HuH-7.5 (cell line): ENCODE results near the gene TTC39C.
"Not testable (repeated sequence)": the region's sequence is repeated elsewhere in the genome, so short reads cannot be mapped to it uniquely, and the experiment has no call there.

ENCODE experiments used
- DNase-seq: peaks from one replicate; pipeline ENCODE4 v3.0.0; 2011; ENCODE audit warnings: low spot score

The TTC39C gene

GRCh38 chr18:24138409-24138788 lies 123.8 kb downstream of the TTC39C start:
- no peak for DNase-seq

DNA sequence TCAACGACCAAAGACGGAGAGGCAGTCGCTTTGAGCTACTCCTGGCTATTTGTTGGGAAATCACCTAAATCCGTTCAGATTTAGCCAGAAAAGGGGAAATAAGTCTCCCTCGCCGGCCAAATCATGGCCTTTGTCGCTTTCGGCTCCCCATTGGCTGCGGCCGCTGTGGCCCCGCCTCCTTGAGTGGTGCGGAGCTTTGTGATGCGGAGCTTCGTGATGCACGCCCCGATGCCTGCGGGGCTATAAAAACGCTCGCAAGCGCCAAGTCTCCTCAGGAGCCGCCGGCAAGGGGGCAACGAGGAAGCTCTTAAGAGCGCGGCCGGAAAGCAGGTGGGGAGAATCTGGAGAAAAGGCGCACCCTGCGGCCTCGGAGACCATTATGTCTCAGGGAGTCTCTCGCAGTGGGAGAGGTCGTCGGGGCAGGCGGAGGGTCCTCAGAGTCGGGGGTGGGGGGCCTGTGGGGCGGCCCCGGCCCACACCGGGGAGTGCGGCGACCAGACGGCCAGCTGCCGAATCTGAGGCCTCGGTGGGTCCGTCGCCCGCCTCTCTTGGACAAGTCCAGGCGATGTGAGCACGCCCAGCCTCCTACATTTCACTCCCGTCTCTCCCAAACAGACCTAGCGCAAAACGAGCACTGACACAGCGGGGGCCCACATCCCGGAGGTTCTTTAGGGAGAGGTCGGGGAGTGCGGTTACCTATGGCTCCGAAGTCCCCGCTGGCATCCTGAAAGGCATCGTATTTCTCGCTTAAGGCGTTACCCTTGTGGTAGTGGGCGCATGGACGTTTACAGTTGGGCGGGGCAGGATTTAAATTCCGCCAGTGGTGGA lies 124.4 kb downstream of the TTC39C start, which contains the start of gene CABYR:
TSS of gene CABYR (plus strand) at position 274 of the 828 bp plus-strand sequence. CDS start 4,053 bp downstream, outside the sequence.
- DNase-seq: peak; percentile 57

DNA sequence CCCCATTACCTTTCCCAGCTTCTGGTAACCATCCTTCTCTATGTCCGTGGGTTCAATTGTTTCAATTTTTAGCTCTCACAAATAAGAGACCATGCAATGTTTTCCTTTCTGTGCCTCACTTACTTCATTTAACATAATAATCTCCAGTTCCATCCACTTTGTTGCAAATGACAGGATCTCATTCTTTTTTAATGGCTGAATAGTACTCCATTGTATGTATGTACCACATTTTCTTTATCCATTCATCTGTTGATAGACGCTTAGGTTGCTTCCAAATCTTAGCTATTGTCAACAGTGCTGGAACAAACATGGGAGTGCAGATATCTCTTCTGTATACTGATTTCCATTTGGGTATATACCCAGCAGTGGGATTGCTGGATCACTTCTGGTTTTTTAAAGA lies 126.1 kb downstream of the TTC39C start:
- DNase-seq: no peak

DNA sequence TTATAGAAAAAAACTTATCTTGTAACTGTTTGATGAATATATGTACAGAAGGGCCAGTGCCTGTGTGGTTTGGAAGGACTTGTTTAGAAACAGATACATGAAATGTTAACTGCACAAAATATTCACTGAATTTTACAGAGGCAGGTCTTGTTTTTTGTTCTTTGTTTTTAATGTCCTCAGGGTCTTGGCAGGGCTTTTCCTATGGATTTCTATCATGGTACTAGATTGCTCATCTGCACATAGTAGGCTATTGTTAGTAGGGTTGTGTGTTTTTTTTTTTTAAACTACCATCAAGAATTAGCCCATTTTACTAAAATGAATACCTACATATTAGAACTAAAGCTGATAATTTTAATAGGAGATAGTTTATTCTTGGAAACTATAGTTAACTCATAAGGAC lies 127.8 kb downstream of the TTC39C start:
- no peak for DNase-seq

DNA sequence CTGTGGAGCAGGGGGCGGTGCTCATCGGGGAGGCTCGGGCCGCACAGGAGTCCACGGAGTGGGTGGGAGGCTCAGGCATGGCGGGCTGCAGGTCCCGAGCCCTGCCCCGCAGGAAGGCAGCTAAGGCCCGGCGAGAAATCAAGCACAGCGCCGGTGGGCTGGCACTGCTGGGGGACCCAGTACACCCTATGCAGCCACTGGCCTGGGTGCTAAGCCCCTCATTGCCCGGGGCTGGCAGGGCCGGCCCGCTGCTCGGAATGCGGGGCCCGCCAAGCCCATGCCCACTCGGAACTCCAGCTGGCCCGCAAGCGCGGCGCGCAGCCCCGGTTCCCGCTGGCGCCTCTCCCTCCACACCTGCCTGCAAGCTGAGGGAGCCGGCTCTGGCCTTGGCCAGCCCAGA lies 135.0 kb downstream of the TTC39C start:
- DNase-seq: not testable (repeated sequence)

DNA sequence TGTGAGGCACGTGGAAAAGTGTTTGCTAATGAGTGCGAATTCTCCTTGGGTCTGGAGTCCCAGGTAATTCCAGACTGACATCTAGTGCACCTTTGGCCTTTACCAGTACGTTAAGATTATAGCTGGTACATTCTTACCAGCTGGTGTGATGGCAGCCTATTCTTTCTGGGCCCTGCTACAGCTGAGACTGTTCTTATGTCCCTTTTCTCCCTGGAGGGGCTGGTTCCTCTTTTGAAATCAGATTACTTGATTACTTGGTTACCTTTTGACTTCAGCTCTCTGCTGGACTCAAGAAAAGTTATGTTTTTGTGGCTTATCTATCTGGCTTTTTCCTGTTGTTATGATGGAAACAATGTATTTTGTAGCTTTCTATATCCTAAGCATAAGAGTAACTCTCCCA lies 138.8 kb downstream of the TTC39C start:
- no peak for DNase-seq

DNA sequence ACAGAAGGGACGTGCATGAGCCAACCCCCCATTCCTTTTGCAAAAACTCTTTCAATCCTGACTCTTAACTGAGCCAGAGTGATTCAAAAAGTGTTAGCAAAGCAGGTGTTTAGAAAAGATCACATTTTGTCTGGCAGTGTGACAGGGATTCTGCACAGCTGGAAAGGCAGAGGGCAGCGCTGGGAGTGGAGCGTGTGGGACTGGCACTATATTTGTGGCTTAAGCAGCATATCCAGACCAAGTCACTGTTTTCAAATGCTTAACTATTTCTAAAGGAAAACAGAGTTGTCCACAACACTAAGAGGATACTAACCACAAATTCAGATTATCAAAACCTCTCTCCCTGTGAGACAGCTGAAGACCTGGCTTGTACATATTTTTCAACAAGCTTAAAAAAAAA lies 143.3 kb downstream of the TTC39C start:
- DNase-seq: no peak

- DNase-seq: no peak
Measured at GRCh38 chr18:24160086-24160485, 145.5 kb downstream of the TTC39C start.

DNA sequence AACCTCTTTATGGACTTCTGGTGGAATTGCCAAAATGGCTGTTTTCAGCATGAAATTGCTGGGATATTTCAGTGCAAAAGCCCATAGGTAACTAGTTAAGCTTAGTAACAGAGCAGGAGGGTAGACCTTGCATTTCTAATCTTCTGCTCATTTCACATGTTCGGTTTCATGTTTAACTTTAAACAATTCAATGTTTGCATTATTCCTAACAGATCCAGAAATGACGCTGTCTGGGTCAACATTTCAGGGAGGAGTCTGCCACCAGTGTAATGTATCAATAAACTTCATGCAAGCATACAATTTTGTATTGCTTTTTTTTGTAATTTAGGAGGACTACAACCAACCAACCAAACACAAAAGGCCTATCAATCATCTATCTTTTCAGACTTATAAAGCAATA lies 146.8 kb downstream of the TTC39C start:
- no peak for DNase-seq

DNA sequence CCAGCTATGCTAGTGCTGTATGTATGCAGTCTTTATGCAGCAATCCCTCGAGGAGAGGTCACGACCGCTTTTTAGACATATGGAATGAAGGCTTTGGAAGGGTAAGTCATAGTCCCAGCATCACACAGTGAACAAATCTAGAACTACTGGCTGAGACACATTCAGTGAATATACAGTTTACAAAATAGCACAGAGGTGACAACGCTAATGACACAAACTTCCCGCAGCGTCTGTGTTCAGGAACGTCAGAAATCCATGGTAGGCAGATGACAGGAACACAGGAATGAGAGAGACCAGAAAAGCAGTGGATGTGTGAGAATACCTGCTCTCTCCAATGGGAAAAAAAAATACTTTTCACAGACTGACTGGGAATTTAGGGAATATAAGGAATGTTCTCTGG lies 153.9 kb downstream of the TTC39C start:
- DNase-seq: no peak

DNA sequence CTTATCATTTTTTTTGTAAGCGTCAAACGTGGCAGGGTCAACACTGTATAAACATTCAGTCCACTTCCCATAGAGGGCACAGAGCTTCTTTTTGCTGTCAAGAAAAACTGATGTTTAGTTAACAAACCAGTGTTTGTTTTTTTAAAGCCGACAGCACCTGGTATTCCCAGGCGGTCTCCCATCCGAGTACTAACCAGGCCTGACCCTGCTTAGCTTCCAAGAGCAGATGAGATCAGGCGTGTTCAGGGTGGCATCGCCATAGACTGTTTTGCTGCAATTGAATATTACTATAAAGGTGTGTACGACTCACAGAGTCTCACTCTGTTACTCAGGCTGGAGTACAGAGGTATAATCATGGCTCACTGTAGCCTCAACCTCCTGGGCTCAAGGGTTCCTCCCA lies 155.8 kb downstream of the TTC39C start:
- DNase-seq: no peak

- no peak for DNase-seq
Measured at GRCh38 chr18:24173997-24174396, 159.4 kb downstream of the TTC39C start.

DNA sequence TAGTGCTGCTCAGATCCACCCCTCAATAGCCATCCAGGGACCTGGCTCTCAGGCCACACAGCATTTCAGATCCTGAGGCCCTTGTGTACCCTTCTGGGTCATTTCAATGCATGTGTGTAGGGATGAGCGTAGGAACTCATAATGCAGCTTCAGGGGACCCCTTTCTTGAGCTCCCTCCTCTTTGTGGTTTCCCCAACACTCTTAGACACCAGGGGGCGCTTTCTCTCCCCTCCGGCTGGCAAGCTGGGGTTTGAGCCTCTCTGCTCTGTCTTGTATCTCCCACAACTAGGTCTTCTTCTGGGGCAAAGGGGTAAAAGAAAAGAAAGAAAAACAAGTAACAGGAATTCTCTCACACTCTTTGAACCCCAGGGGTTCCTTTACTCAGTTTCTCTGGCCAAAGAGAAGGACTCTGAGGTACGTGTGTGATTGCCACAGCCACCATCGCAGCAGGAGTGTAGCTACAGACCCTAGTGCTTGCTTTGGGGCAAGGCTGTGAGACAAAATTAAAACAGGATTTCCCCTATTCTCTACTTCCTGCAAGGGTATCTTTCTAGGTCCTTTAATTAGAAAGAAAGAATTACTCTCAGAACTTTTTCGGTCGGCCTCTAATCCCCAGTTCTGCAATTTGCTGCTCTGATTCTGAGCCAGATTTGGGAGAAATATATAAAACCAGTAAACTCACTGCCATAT lies 162.3 kb downstream of the TTC39C start:
- peak; percentile 46 for DNase-seq

- no peak for DNase-seq
Measured at GRCh38 chr18:24177499-24178133, 163.1 kb downstream of the TTC39C start.

- no peak for DNase-seq
Measured at GRCh38 chr18:24180048-24180447, 165.5 kb downstream of the TTC39C start.

- DNase-seq: no peak
Measured at GRCh38 chr18:24181806-24182205, 167.3 kb downstream of the TTC39C start.
